ENCODE measurements around the gene TBCEL. TPM values are rescaled to one million over a fixed set of nuclear protein-coding genes. Genes with fewer than 3 reads are reported as not detected.

The TBCEL gene
- total RNA-seq, 1 donor from 2014 or later = 17.9 TPM

- Mint-ChIP-seq H3K4me1 (peaks cover 2% of the 10 kb centered on the region), H3K36me3 (ENCODE audit: low read depth) (peaks cover 17% of the 10 kb centered on the region), H3K4me3 (no peak overlapping the region), H3K27me3 (no peaks in the 10 kb centered on the region), H3K27ac (no peak overlapping the region), H3K9me3 (no peaks in the 10 kb centered on the region)
- POLR2A ChIA-PET = no interaction called here
- intact Hi-C loops (cut with micrococcal nuclease) = no loop called here
- CTCF ChIA-PET = no interaction called here
- no peak for TF ChIP-seq CTCF (IDR thresholded peaks at IDR 0.05)
- DNase-seq = no peak
- no peak for ATAC-seq (ENCODE audit: low read depth)
Measured at GRCh38 chr11:121091492-121092152, 67.7 kb downstream of the TBCEL start.

GRCh38 chr11:121095561-121095960 is 71.7 kb downstream of the TBCEL start:
- CTCF ChIA-PET = no interaction called here
- POLR2A ChIA-PET = no interaction called here

GRCh38 chr11:121099364-121099763 is 75.5 kb downstream of the TBCEL start:
- Mint-ChIP-seq H3K9me3 (no peaks in the 10 kb centered on the region), H3K4me3 (no peak overlapping the region), H3K27me3 (peaks cover 7% of the 10 kb centered on the region), H3K4me1 (no peaks in the 10 kb centered on the region), H3K36me3 (ENCODE audit: low read depth) (no peaks in the 10 kb centered on the region), H3K27ac (no peak overlapping the region)
- intact Hi-C loops (cut with micrococcal nuclease) = no loop called here
- ChIA-PET POLR2A (no interaction called here), CTCF (interaction anchor here (1.9 kb wide), 1 partner anchor 12 kb away, joined by 6 read pairs; no protein-coding TSS in a partner anchor)
- ATAC-seq (ENCODE audit: low read depth) (no peak), DNase-seq (no peak)
- TF ChIP-seq CTCF (IDR thresholded peaks at IDR 0.05) = no peak

More at GRCh38 chr11:121095561-121095960, 71.7 kb downstream of the TBCEL start:
- Mint-ChIP-seq H3K36me3 (ENCODE audit: low read depth) (no peaks in the 10 kb centered on the region), H3K9me3 (no peaks in the 10 kb centered on the region), H3K27ac (no peak overlapping the region), H3K4me1 (peaks cover 2% of the 10 kb centered on the region), H3K4me3 (no peak overlapping the region), H3K27me3 (no peaks in the 10 kb centered on the region)
- intact Hi-C loops (cut with micrococcal nuclease) = no loop called here
- no peak for DNase-seq
- no peak for TF ChIP-seq CTCF (IDR thresholded peaks at IDR 0.05)
- no peak for ATAC-seq (ENCODE audit: low read depth)

- H3K9me3 Mint-ChIP-seq = no peaks in the 10 kb centered on the region
- H3K36me3 Mint-ChIP-seq (ENCODE audit: low read depth) = no peaks in the 10 kb centered on the region
- H3K27ac Mint-ChIP-seq = no peak overlapping the region
- ATAC-seq (ENCODE audit: low read depth) = no peak
- no peaks in the 10 kb centered on the region for H3K4me1 Mint-ChIP-seq
- DNase-seq = no peak
- peaks cover 7% of the 10 kb centered on the region for H3K27me3 Mint-ChIP-seq
- POLR2A ChIA-PET = no interaction called here
- no peak for TF ChIP-seq CTCF (IDR thresholded peaks at IDR 0.05)
- no peak overlapping the region for H3K4me3 Mint-ChIP-seq
- intact Hi-C loops (cut with micrococcal nuclease) = no loop called here
- CTCF ChIA-PET = interaction anchor here (1.9 kb wide), 1 partner anchor 12 kb away, joined by 6 read pairs; no protein-coding TSS in a partner anchor
Measured at GRCh38 chr11:121099885-121100284, 76.0 kb downstream of the TBCEL start.

GRCh38 chr11:121100943-121101342 is 77.0 kb downstream of the TBCEL start, which contains the start of gene TECTA:
TSS of gene TECTA (plus strand) at chr11:121101243. CDS start at chr11:121102666, 1,423 bp downstream.
- no peaks in the 10 kb centered on the region for H3K36me3 Mint-ChIP-seq (ENCODE audit: low read depth)
- ATAC-seq (ENCODE audit: low read depth) = no peak
- no peak for DNase-seq
- ChIA-PET POLR2A (no interaction called here), CTCF (interaction anchor here (1.9 kb wide), 1 partner anchor 10 kb away, joined by 6 read pairs; no protein-coding TSS in a partner anchor)
- no peaks in the 10 kb centered on the region for H3K9me3 Mint-ChIP-seq
- intact Hi-C loops (cut with micrococcal nuclease) = no loop called here
- H3K4me1 Mint-ChIP-seq = no peaks in the 10 kb centered on the region
- H3K27me3 Mint-ChIP-seq = peaks cover 7% of the 10 kb centered on the region
- TF ChIP-seq CTCF (IDR thresholded peaks at IDR 0.05) = no peak
- no peak within 1 kb of the TSS for H3K4me3 Mint-ChIP-seq
- H3K27ac Mint-ChIP-seq = no peak within 1 kb of the TSS
